Superior temporal gyrus (tissue), 1 donor: ENCODE results near the gene DISP2.
A peak's percentile ranks its signal among the peaks of the same experiment; 100 is the strongest.

ENCODE experiments used
- DNase-seq: peaks from one replicate; pipeline ENCODE4 v3.0.0-alpha.2; 2016; ENCODE audit errors: extremely low spot score

The DISP2 gene

GRCh38 chr15:40363611-40364010 lies 5.6 kb downstream of the DISP2 start:
- no peak for DNase-seq

- no peak for DNase-seq
These were observed 6.2 kb downstream of the DISP2 start for GRCh38 chr15:40364251-40364650.

GRCh38 chr15:40365016-40365415 lies 7.0 kb downstream of the DISP2 start:
- DNase-seq = no peak

- no peak for DNase-seq
These were observed 7.8 kb downstream of the DISP2 start for GRCh38 chr15:40365624-40366456.

GRCh38 chr15:40366457-40367370 lies 8.7 kb downstream of the DISP2 start:
- peak; percentile 79 for DNase-seq

GRCh38 chr15:40367371-40367685 lies 9.3 kb downstream of the DISP2 start:
- no peak for DNase-seq

GRCh38 chr15:40367686-40368611 lies 9.9 kb downstream of the DISP2 start:
- peak; percentile 72 for DNase-seq

GRCh38 chr15:40368719-40369473 lies 10.9 kb downstream of the DISP2 start:
- DNase-seq = no peak

GRCh38 chr15:40369474-40369869 lies 11.5 kb downstream of the DISP2 start:
- DNase-seq = no peak

- DNase-seq = no peak
These were observed 12.0 kb downstream of the DISP2 start for GRCh38 chr15:40369971-40370370.

GRCh38 chr15:40372981-40373380 lies 15.0 kb downstream of the DISP2 start:
- DNase-seq = no peak

- DNase-seq = no peak
These were observed 19.6 kb downstream of the DISP2 start for GRCh38 chr15:40377606-40378005.

GRCh38 chr15:40379374-40379773 lies 21.4 kb downstream of the DISP2 start:
- DNase-seq = no peak

GRCh38 chr15:40379853-40380252 lies 21.8 kb downstream of the DISP2 start:
- DNase-seq = no peak

- DNase-seq = no peak
These were observed 22.6 kb downstream of the DISP2 start for GRCh38 chr15:40380636-40381035.

- no peak for DNase-seq
These were observed 24.0 kb downstream of the DISP2 start for GRCh38 chr15:40381818-40382529.

GRCh38 chr15:40382580-40383456 lies 24.8 kb downstream of the DISP2 start, which contains the start of gene KNSTRN:
KNSTRN (plus strand) TSS chr15:40382721; CDS start chr15:40382836, 115 bp downstream.
- DNase-seq = peak; percentile 96

GRCh38 chr15:40386480-40386879 lies 28.5 kb downstream of the DISP2 start:
- no peak for DNase-seq
